Cardiac muscle cell (in vitro differentiated cells and primary cell): ENCODE measurements around the gene PRKCZ. TPM values are rescaled to one million over a fixed set of nuclear protein-coding genes. Genes with fewer than 3 reads are reported as not detected.

Experiments
- DNase-seq, 2 donors: peaks; one replicate each; pipeline versions ENCODE4 v3.0.0 to v3.0.0-alpha.2; 2010 to 2017; ENCODE audit warnings: low read depth in 1 of 2, low spot score in 1 of 2
- H3K27ac ChIP-seq: fragments of 200-600 bp; sonication (generic); 2 replicates; pipeline ENCODE4 v1.5.1; 2016
- H3K27me3 ChIP-seq: fragments of 200-600 bp; sonication (generic); 2 replicates; pipeline ENCODE4 v1.6.0; 2016; ENCODE audit warnings: control low read depth
- H3K36me3 ChIP-seq: fragments of 200-600 bp; sonication (generic); 2 replicates; pipeline ENCODE4 v1.5.1; 2016; ENCODE audit warnings: control low read depth
- H3K4me1 ChIP-seq: fragments of 200-600 bp; sonication (generic); 2 replicates; pipeline ENCODE4 v1.8.1; 2017; ENCODE audit warnings: low read depth, mild to moderate bottlenecking, mixed run types
- H3K4me3 ChIP-seq: fragments of 200-600 bp; sonication (generic); 2 replicates; pipeline ENCODE4 v1.5.1; 2016; ENCODE audit warnings: mild to moderate bottlenecking
- H3K9me3 ChIP-seq: fragments of 200-600 bp; sonication (generic); 2 replicates; pipeline ENCODE4 v1.5.1; 2017; ENCODE audit warnings: low read depth, mild to moderate bottlenecking, control low read depth
- CTCF ChIP-seq: IDR thresholded peaks from 2 replicates; pipeline ENCODE4 v1.5.1; 2012; ENCODE audit warnings: low read depth, mild to moderate bottlenecking, low read length
- polyA plus RNA-seq: library from polyadenylated mRNA; unstranded; fragments of >200 nt; fragmentation: Nextera tagmentation; extraction: Ambion mirVana; gene quantifications from 2 replicates; pipeline ENCODE4 v1.2.1, GENCODE V29; 2016
- total RNA-seq: library from RNA; depleted of rRNA; stranded (reverse); fragments of >200 nt; gene quantifications from 2 replicates; pipeline ENCODE4 v1.2.3, GENCODE V29; 2016

PRKCZ gene
- total and polyA plus RNA-seq, 2 experiments from 2014 or later, result 44.6 to 50.9 TPM

- H3K4me1 ChIP-seq, result peaks cover 17% of the 10 kb centered on the region
- H3K9me3 ChIP-seq, result no peaks in the 10 kb centered on the region
- no peak for DNase-seq
- H3K27me3 ChIP-seq, result no peaks in the 10 kb centered on the region
- TF ChIP-seq CTCF, result no peak
- H3K36me3 ChIP-seq, result no peaks in the 10 kb centered on the region
- H3K4me3 ChIP-seq, result no peak overlapping the region
- H3K27ac ChIP-seq, result peak overlapping the region; percentile 79
Observed at GRCh38 chr1:2160451-2161300, 110.5 kb downstream of the PRKCZ start.

- no peak overlapping the region for H3K4me3 ChIP-seq
- no peaks in the 10 kb centered on the region for H3K36me3 ChIP-seq
- no peak for TF ChIP-seq CTCF
- H3K9me3 ChIP-seq, result no peaks in the 10 kb centered on the region
- peaks cover 17% of the 10 kb centered on the region for H3K4me1 ChIP-seq
- DNase-seq, result peak in 1 of 2 donors; percentile 26
- no peaks in the 10 kb centered on the region for H3K27me3 ChIP-seq
- no peak overlapping the region for H3K27ac ChIP-seq
Observed at GRCh38 chr1:2163205-2163604, 113.0 kb downstream of the PRKCZ start.

- H3K36me3 ChIP-seq, result no peaks in the 10 kb centered on the region
- TF ChIP-seq CTCF, result no peak
- no peak overlapping the region for H3K4me3 ChIP-seq
- H3K4me1 ChIP-seq, result peaks cover 6% of the 10 kb centered on the region
- DNase-seq, result no peak
- no peak overlapping the region for H3K27ac ChIP-seq
- no peaks in the 10 kb centered on the region for H3K9me3 ChIP-seq
- no peaks in the 10 kb centered on the region for H3K27me3 ChIP-seq
Observed at GRCh38 chr1:2165646-2166045, 115.4 kb downstream of the PRKCZ start.

- H3K36me3 ChIP-seq, result no peaks in the 10 kb centered on the region
- H3K4me3 ChIP-seq, result no peak overlapping the region
- no peaks in the 10 kb centered on the region for H3K9me3 ChIP-seq
- no peaks in the 10 kb centered on the region for H3K4me1 ChIP-seq
- no peak for DNase-seq
- H3K27me3 ChIP-seq, result no peaks in the 10 kb centered on the region
- H3K27ac ChIP-seq, result no peak overlapping the region
- TF ChIP-seq CTCF, result no peak
Observed at GRCh38 chr1:2166254-2166653, 116.0 kb downstream of the PRKCZ start.

GRCh38 chr1:2166695-2167094, 116.5 kb downstream of the PRKCZ start:
- Histone ChIP-seq H3K27ac (no peak overlapping the region), H3K27me3 (no peaks in the 10 kb centered on the region), H3K36me3 (no peaks in the 10 kb centered on the region), H3K4me3 (no peak overlapping the region), H3K4me1 (no peaks in the 10 kb centered on the region), H3K9me3 (no peaks in the 10 kb centered on the region)
- DNase-seq, result no peak
- no peak for TF ChIP-seq CTCF
